ENCODE results near the gene SUCNR1. TPM values are rescaled to one million over a fixed set of nuclear protein-coding genes. Genes with fewer than 3 reads are reported as not detected.

The SUCNR1 gene
- total and polyA plus RNA-seq, 3 experiments from 2014 or later, result not detected

DNA sequence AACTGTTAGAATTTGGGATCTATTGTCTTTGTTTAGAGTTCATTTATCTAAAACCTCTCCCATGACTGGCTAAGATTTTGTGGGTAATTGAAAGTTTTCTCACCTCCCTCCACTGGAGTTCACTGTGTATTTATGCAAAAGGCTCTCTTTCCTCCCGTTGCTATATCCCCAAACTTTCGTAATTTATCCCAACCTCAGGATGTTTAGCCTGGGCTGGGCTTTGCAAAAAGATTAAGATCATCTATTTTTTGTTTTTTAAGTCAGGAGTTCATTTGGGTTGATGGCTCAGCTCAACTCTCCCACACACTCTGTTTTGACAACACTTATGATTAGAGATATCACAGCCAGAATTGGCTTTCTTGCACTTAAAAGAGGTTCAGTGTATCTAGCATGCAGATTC, 27.0 kb downstream of the SUCNR1 start:
- H3K36me3 ChIP-seq (ENCODE audit: insufficient read depth, low read length), result no peaks in the 10 kb centered on the region
- no peaks in the 10 kb centered on the region for H3K9me3 ChIP-seq (ENCODE audit: low read length)
- CTCF ChIA-PET, result no interaction called here
- H3K27me3 Mint-ChIP-seq, result no peaks in the 10 kb centered on the region
- no peaks in the 10 kb centered on the region for H3K9me3 Mint-ChIP-seq
- peaks cover 37 to 42% (median 38%) of the 10 kb centered on the region in 3 donors for H3K4me1 Mint-ChIP-seq
- no peaks in the 10 kb centered on the region for H3K36me3 Mint-ChIP-seq
- H3K27ac Mint-ChIP-seq, result peak overlapping the region in 3 of 8 donors; percentile 6 to 35 (median 22)
- peaks cover 12% of the 10 kb centered on the region for H3K4me1 ChIP-seq (ENCODE audit: insufficient read depth, low read length)
- POLR2A ChIA-PET, result no interaction called here
- no peaks in the 10 kb centered on the region for H3K27me3 ChIP-seq (ENCODE audit: insufficient read depth, low read length, poor library complexity, severe bottlenecking)
- no peak overlapping the region for H3K27ac ChIP-seq (ENCODE audit: low read depth, low read length)
- DNase-seq, result no peak
- H3K4me3 Mint-ChIP-seq, result peak overlapping the region in 2 of 7 donors; percentile 0 to 32
- no peak overlapping the region for H3K4me3 ChIP-seq (ENCODE audit: low read length)

DNA sequence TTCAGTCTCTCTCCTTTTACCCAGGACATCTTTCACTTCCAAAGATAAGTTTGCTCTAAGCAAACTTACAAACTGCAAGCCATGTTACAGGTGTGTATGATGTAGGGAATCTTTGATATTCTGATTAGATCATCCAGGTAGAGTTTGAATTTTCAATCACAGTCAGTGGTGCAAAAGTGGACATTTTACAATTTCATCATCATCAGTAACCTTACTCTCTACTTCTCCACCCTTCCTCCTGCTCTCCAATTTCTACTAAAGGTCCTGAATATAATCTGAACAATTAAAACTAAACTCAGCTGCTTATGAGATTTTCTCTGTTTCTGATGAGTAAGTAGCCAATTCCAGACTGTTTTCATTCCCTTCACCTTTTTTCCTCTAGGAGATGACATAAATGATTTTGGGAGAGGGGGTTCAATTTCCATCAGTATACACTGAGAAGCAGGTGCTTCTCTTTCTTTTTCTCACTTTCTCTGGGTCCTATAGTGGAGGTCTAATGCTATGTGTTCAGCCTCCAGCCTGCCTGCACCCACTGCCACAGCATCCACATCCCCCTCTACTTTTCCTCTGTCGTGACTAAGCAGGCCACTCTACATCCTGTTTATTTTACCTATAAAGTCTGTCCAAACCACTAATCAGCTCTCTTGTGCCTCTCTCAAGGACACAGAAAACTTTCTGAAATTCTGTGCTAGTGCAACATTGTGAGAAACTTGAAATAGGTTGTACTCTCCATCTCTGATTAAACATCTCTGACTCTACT, 27.6 kb downstream of the SUCNR1 start:
- H3K27ac ChIP-seq (ENCODE audit: low read depth, low read length), result no peak overlapping the region

DNA sequence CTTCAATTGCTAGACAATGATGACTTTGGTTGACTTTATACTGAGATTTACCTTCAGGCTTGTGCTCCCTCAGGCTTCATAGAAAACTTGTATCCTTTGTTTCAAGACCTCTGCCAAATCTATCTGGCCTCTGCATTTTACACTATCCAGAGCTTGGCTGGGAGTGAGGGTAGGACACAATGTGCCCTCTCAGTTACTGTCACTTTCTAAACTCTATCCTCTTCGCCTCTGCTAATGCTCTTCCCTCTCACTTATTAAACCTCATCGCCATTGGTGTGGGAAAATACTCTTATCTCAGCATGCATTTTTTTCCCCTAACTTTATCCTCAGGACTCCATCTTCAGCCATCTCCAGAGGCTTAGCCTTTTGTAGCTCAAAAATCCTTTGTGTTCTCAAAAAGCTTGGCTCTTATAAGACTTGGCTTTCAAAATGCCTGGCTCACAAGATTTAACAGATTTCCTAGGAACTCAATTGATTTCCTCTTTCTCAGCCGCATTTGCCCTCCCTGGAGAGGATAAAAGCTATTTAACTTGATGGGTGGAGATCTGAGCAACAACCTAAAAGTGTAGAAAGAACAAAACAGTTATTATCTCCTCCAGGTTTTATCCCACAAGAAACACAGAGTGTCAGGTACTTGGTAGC, 28.3 kb downstream of the SUCNR1 start:
- H3K4me3 Mint-ChIP-seq, result peak overlapping the region in 1 of 7 donors; percentile 16
- no peak for DNase-seq
- H3K27me3 ChIP-seq (ENCODE audit: insufficient read depth, low read length, poor library complexity, severe bottlenecking), result no peaks in the 10 kb centered on the region
- POLR2A ChIA-PET, result no interaction called here
- H3K4me3 ChIP-seq (ENCODE audit: low read length), result no peak overlapping the region
- no peaks in the 10 kb centered on the region for H3K36me3 ChIP-seq (ENCODE audit: insufficient read depth, low read length)
- H3K27ac Mint-ChIP-seq, result peak overlapping the region in 2 of 8 donors; percentile 26 to 29
- no peaks in the 10 kb centered on the region for H3K9me3 ChIP-seq (ENCODE audit: low read length)
- CTCF ChIA-PET, result interaction anchor here (1.1 to 1.4 kb wide), 2 partner anchors 10 to 433 kb away, joined by 3 to 4 read pairs; no protein-coding TSS in a partner anchor
- no peaks in the 10 kb centered on the region for H3K36me3 Mint-ChIP-seq
- H3K27me3 Mint-ChIP-seq, result no peaks in the 10 kb centered on the region
- peaks cover 24 to 33% (median 27%) of the 10 kb centered on the region in 3 donors for H3K4me1 Mint-ChIP-seq
- H3K9me3 Mint-ChIP-seq, result no peaks in the 10 kb centered on the region
- peaks cover 4% of the 10 kb centered on the region for H3K4me1 ChIP-seq (ENCODE audit: insufficient read depth, low read length)
- H3K27ac ChIP-seq (ENCODE audit: low read depth, low read length), result no peak overlapping the region

More for the DNA sequence above, 27.6 kb downstream of the SUCNR1 start:
- Mint-ChIP-seq H3K27me3 (no peaks in the 10 kb centered on the region), H3K36me3 (no peaks in the 10 kb centered on the region), H3K4me3 (peak overlapping the region in 3 of 7 donors; percentile 1 to 16 (median 9)), H3K4me1 (peaks cover 31 to 36% (median 32%) of the 10 kb centered on the region in 3 donors), H3K9me3 (no peaks in the 10 kb centered on the region), H3K27ac (peak overlapping the region in 4 of 8 donors; percentile 26 to 47 (median 32))
- Histone ChIP-seq H3K4me3 (ENCODE audit: low read length) (no peak overlapping the region), H3K4me1 (ENCODE audit: insufficient read depth, low read length) (peaks cover 6% of the 10 kb centered on the region), H3K36me3 (ENCODE audit: insufficient read depth, low read length) (no peaks in the 10 kb centered on the region), H3K9me3 (ENCODE audit: low read length) (no peaks in the 10 kb centered on the region), H3K27me3 (ENCODE audit: insufficient read depth, low read length, poor library complexity, severe bottlenecking) (no peaks in the 10 kb centered on the region)
- ChIA-PET CTCF (interaction anchor here (1.1 kb wide), 1 partner anchor 432 kb away, joined by 3 read pairs; no protein-coding TSS in a partner anchor), POLR2A (no interaction called here)
- no peak for DNase-seq

DNA sequence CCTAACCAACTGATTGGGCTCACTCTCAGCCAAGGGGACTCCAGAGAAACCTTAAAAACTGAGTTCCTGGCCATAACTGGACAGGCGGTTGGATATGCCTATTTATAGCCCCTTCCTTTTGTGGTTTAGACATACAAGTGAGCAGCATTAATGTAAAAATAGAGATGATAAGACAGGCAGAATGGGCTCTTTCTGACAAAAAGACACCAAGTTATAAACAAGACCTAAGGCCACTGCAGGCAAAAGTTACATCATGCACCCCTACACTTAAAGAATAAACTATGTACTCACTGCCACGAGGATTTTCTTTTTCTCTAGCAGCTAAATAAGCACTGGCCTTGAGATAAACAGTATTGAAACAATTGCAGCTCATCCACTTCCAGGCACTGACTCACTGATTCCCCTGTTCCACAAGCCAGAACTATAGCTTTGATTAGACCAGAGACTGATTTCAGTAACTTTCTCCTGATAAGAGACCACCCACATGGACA, 30.1 kb downstream of the SUCNR1 start:
- no peaks in the 10 kb centered on the region for H3K9me3 Mint-ChIP-seq
- no peaks in the 10 kb centered on the region for H3K27me3 Mint-ChIP-seq
- H3K36me3 ChIP-seq (ENCODE audit: insufficient read depth, low read length), result no peaks in the 10 kb centered on the region
- H3K27me3 ChIP-seq (ENCODE audit: insufficient read depth, low read length, poor library complexity, severe bottlenecking), result no peaks in the 10 kb centered on the region
- POLR2A ChIA-PET, result no interaction called here
- H3K27ac ChIP-seq (ENCODE audit: low read depth, low read length), result no peak overlapping the region
- no peak overlapping the region for H3K4me3 Mint-ChIP-seq
- H3K9me3 ChIP-seq (ENCODE audit: low read length), result no peaks in the 10 kb centered on the region
- CTCF ChIA-PET, result no interaction called here
- H3K36me3 Mint-ChIP-seq, result no peaks in the 10 kb centered on the region
- H3K27ac Mint-ChIP-seq, result peak overlapping the region in 1 of 8 donors; percentile 43
- H3K4me1 ChIP-seq (ENCODE audit: insufficient read depth, low read length), result peaks cover 4% of the 10 kb centered on the region
- no peak for DNase-seq
- H3K4me1 Mint-ChIP-seq, result peaks cover 24 to 33% (median 27%) of the 10 kb centered on the region in 3 donors
- no peak overlapping the region for H3K4me3 ChIP-seq (ENCODE audit: low read length)

DNA sequence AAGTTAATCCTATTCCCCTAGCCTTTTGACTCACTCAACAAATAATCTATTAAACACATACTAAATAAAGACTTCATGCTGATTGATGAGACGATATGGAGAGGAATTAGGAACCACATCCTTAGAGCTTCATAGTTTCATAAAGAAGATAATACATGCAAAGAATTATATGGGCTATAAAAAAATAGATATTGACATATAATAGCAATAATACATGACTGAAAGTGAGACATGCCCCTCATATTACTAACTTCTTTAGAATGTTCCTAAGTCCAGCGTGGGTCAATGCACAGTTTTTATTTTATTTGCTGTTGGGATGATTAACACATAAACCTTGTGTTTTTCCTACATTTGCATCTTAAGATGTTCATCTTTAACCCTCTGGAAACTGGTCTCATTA, 32.2 kb downstream of the SUCNR1 start:
- Histone ChIP-seq H3K27ac (ENCODE audit: low read depth, low read length) (no peak overlapping the region), H3K4me3 (ENCODE audit: low read length) (no peak overlapping the region), H3K36me3 (ENCODE audit: insufficient read depth, low read length) (no peaks in the 10 kb centered on the region), H3K4me1 (ENCODE audit: insufficient read depth, low read length) (no peaks in the 10 kb centered on the region), H3K9me3 (ENCODE audit: low read length) (no peaks in the 10 kb centered on the region), H3K27me3 (ENCODE audit: insufficient read depth, low read length, poor library complexity, severe bottlenecking) (no peaks in the 10 kb centered on the region)
- H3K27ac Mint-ChIP-seq, result no peak overlapping the region
- no peak overlapping the region for H3K4me3 Mint-ChIP-seq
- no peaks in the 10 kb centered on the region for H3K36me3 Mint-ChIP-seq
- CTCF ChIA-PET, result no interaction called here
- H3K27me3 Mint-ChIP-seq, result no peaks in the 10 kb centered on the region
- H3K9me3 Mint-ChIP-seq, result no peaks in the 10 kb centered on the region
- DNase-seq, result no peak
- H3K4me1 Mint-ChIP-seq, result peaks cover 14 to 18% (median 17%) of the 10 kb centered on the region in 3 donors
- POLR2A ChIA-PET, result no interaction called here

DNA sequence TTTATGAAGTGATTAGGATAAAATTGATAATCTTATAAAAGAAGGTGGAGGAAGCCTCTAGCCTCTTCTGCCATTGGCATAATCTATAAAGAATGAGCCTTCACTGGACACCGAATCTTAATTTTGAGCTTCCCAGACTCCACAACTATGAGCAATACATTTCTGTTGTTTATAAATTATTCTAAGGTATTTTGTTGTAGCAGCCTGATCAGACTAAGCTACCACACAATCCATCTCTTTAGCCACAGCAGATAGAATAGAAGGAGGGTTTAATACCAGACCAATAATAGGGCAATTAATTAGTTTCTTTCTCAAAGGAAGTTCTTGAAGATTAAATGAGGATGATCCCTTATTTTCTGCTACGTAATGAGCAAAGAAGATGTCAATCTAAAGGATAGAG, 33.3 kb downstream of the SUCNR1 start:
- Histone ChIP-seq H3K36me3 (ENCODE audit: insufficient read depth, low read length) (no peaks in the 10 kb centered on the region), H3K27me3 (ENCODE audit: insufficient read depth, low read length, poor library complexity, severe bottlenecking) (no peaks in the 10 kb centered on the region), H3K9me3 (ENCODE audit: low read length) (no peaks in the 10 kb centered on the region), H3K27ac (ENCODE audit: low read depth, low read length) (no peak overlapping the region), H3K4me1 (ENCODE audit: insufficient read depth, low read length) (no peaks in the 10 kb centered on the region), H3K4me3 (ENCODE audit: low read length) (no peak overlapping the region)
- H3K36me3 Mint-ChIP-seq, result peaks cover 0 to 1% (median 0%) of the 10 kb centered on the region in 3 donors
- peaks cover 3 to 7% (median 6%) of the 10 kb centered on the region in 3 donors for H3K4me1 Mint-ChIP-seq
- H3K27me3 Mint-ChIP-seq, result peaks cover 3 to 5% of the 10 kb centered on the region in 2 donors
- peaks cover 0 to 2% (median 0%) of the 10 kb centered on the region in 5 donors for H3K9me3 Mint-ChIP-seq
- H3K4me3 Mint-ChIP-seq, result no peak overlapping the region
- H3K27ac Mint-ChIP-seq, result no peak overlapping the region
- ChIA-PET CTCF (no interaction called here), POLR2A (no interaction called here)
- DNase-seq, result no peak

DNA sequence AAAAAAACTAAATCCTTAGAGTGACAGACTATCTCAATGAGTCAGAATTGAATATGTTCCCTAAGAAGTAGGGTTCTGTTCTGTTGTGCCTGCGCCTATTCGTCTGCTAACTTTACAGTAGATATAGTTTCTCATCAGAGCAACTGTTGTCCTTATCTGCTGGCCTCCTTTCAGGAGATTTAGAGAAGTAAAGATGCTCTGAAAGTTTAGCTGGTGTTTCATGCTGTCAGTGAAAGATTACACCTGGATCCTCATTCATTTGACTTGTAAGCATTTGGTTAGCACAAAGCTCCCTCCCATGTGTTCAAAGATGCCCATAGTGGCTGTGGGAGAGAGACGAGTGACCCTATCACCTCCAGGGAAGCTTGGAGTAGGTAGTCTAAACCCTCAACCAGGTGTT, 35.0 kb downstream of the SUCNR1 start:
- no peak for DNase-seq
- no peaks in the 10 kb centered on the region for H3K27me3 ChIP-seq (ENCODE audit: insufficient read depth, low read length, poor library complexity, severe bottlenecking)
- H3K27me3 Mint-ChIP-seq, result peaks cover 5 to 7% of the 10 kb centered on the region in 2 donors
- peaks cover 0 to 6% (median 0%) of the 10 kb centered on the region in 5 donors for H3K9me3 Mint-ChIP-seq
- no peak overlapping the region for H3K4me3 Mint-ChIP-seq
- POLR2A ChIA-PET, result no interaction called here
- H3K9me3 ChIP-seq (ENCODE audit: low read length), result no peaks in the 10 kb centered on the region
- no peak overlapping the region for H3K27ac Mint-ChIP-seq
- H3K4me1 ChIP-seq (ENCODE audit: insufficient read depth, low read length), result no peaks in the 10 kb centered on the region
- H3K27ac ChIP-seq (ENCODE audit: low read depth, low read length), result no peak overlapping the region
- no peaks in the 10 kb centered on the region for H3K36me3 ChIP-seq (ENCODE audit: insufficient read depth, low read length)
- CTCF ChIA-PET, result no interaction called here
- H3K36me3 Mint-ChIP-seq, result peaks cover 0 to 5% (median 0%) of the 10 kb centered on the region in 3 donors
- no peak overlapping the region for H3K4me3 ChIP-seq (ENCODE audit: low read length)
- peaks cover 0 to 5% (median 3%) of the 10 kb centered on the region in 3 donors for H3K4me1 Mint-ChIP-seq
